ENCODE data around the gene DIAPH3. TPM values are rescaled to one million over a fixed set of nuclear protein-coding genes. Genes with fewer than 3 reads are reported as not detected.

The DIAPH3 gene
- total RNA-seq, 1 donor from 2014 or later = 0.15 TPM

GRCh38 chr13:60152904-60153303, 10.8 kb downstream of the DIAPH3 start:
- DNase-seq (ENCODE audit: low spot score) (no peak), ATAC-seq (no peak)

GRCh38 chr13:60152114-60152513, 11.6 kb downstream of the DIAPH3 start:
- no peak for DNase-seq (ENCODE audit: low spot score)
- no peak for ATAC-seq

DNA sequence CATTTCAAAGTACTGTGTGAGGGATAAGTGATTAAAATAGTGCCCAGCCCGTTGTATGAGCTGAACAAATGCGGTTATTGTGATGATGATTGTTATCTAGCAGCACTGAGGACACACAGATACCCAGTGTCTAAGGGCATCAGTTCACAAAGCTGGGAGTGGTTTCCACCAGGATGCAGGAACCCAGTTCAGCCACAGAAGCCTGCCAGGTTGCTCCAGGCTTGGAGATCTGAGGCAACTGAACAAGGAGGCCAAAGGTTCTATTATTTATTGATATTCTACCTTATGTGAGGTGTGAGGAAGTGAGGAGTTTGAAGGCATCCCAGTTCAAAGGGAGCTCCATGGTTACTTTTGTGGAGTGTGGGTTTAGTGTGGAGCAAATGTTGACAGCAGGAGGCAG, 13.2 kb downstream of the DIAPH3 start:
- DNase-seq (ENCODE audit: low spot score) (no peak), ATAC-seq (no peak)

DNA sequence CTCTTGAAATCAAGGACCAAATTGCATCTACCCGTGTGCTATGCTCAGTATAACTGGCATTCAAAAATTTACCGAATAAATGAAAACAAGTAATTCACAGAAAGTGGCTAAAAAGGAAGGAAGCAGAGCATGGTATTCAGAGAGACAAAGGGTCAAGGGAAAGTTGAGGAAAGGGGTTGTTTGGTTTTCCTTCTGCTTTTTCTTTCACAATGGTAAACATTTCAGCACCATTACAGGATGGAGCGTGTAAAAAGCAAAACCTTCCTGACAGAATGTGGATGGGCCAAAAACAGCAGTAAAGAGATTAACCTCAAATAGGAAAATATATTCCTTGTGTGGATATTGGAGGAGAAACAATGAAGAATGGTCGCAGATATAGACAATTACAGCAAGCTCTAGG, 14.8 kb downstream of the DIAPH3 start:
- ATAC-seq = no peak
- DNase-seq (ENCODE audit: low spot score) = no peak

DNA sequence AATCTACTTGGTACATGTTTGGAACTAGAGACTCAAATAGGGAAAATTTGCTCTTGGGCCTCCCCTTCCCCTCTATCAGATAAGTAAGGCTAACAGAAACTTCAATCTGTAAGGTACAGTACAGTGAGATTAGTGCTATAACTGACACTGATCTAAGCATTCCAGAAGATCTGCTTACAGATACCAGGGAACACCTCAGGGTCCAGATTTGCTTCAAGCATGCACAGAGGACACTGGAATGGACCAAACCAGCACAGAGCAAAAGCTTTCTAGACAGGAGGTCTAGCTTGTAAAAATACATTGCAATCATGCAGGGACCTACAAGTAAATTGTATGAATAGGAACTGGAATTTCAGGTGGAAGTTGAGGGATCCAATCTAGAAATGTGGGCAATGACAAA, 16.4 kb downstream of the DIAPH3 start:
- ATAC-seq (no peak), DNase-seq (ENCODE audit: low spot score) (no peak)

DNA sequence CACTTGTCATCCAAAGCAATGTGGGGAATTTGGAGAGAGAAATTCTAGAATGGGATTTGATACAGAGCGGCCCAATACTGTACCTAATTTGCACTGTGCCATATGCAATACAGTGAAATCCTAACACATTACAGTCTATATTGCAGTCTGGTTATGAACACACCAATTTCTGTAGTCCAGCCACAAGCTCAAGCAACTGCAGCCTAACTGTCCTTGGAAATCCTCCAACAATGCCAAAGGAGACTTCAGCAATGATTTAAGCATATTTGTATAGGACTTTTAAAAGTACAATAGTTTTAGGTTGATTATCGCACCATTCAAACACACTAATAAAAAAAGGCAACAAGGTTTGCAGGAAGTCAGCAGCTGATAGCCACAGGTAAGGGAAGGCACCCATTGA, 17.3 kb downstream of the DIAPH3 start:
- no peak for DNase-seq (ENCODE audit: low spot score)
- no peak for ATAC-seq

DNA sequence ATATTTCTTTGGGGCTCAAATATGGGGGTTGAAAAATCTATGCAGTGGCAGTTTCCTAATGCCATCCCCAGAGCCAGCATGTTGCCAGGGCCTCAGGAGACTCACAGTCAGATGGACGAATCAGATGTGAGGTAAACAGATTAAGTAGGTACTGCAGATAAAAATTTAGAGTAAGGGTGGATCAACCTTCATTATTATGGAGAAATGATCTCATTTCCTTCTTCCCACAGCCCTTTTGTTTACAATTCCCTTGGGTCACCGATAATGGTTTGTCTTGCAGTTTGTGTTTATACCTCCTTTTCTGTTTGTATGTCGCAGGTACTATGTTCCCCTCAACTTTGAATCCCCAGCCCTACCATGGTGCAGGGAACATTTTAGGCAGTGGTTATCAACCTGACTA, 20.0 kb downstream of the DIAPH3 start:
- no peak for DNase-seq (ENCODE audit: low spot score)
- no peak for ATAC-seq

DNA sequence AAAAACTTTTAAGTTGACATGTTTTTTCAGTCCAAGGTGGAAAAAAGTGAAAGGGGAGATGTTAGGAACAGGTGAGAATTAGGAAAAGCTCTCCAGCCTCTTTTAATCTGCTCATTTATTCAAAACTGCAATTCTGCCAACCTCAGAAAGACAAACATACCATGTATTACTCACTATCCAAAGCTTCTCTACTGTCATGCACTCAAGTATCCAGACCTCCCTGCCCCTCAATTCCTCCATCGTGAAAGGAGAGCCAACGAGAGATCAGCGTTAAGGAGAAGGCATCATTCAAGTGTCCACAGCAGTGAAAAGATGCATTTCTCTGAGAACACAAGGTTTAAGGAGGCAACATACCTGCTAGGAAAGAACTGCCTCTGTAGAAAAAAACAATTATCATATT, 24.5 kb downstream of the DIAPH3 start:
- no peak for DNase-seq (ENCODE audit: low spot score)
- no peak for ATAC-seq

- DNase-seq (ENCODE audit: low spot score) = no peak
- ATAC-seq = no peak
These were observed 25.1 kb downstream of the DIAPH3 start for GRCh38 chr13:60138674-60139073.

DNA sequence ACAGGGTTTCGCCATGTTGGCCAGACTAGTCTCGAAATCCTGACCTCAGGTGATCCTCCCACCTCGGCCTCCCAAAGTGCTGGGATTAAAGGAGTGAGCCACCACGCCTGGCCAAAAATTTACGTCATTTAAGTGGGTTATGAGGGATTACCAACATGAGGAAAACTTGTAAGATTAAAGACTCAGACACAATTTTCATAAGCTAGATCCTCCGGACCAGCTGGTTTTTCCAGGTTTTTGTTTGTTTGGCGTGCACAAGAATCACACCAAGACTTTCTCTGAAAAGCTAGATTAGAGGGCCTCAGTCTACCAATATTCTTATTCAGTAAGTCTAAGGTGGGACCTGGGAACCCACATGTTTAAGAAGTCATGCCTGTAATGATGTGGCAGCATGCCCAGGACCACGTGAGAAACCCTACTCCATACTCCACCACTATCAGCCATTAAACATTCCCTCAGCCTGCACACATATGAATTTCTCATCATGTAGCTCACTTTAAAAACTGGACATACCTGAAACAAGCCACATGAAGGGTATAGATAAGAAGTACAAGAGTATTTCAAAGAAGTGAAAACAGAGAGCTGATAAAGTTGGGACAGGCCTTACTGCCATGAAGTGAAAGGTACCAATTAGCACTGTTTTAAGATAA, 25.7 kb downstream of the DIAPH3 start:
- ATAC-seq = no peak
- no peak for DNase-seq (ENCODE audit: low spot score)

GRCh38 chr13:60135344-60135743, 28.4 kb downstream of the DIAPH3 start:
- DNase-seq (ENCODE audit: low spot score) (no peak), ATAC-seq (no peak)

DNA sequence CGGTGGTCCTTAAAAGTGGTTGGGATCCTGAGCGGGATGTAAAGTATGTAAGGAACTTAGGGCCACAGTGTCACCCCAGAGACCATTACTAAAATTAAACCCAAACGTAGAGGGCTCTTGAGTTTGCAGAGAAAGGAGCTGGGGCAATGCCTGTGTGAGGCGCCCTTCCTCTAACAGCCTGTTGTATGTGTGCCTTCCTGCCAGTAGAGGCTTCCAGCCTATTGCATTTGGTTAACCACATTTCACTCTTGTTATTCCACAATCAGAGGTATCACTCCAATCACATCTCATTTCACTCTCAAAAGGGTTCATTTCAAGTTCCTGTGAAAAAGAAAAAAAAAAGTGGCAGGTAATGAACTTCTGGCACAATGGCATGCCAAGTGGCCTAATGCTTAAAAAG, 29.4 kb downstream of the DIAPH3 start:
- DNase-seq (ENCODE audit: low spot score) = no peak
- no peak for ATAC-seq

DNA sequence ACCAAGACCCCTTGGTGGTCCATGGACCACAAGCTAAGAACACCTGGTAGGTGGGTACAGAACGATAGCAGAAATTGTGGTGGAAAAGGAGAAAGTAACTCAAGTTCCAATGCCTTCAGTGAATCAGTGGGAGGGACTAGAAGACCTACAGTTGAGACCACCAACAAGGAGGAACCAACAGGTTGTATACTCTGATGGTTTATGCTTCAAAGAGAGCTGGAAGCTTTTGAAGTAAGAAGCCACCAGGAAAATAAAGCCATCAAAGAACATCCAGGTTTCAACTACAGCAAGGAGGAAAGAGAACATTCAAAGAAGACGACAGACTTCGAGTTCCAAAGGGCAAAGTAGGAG, 42.4 kb downstream of the DIAPH3 start:
- DNase-seq (ENCODE audit: low spot score) (no peak), ATAC-seq (no peak)

DNA sequence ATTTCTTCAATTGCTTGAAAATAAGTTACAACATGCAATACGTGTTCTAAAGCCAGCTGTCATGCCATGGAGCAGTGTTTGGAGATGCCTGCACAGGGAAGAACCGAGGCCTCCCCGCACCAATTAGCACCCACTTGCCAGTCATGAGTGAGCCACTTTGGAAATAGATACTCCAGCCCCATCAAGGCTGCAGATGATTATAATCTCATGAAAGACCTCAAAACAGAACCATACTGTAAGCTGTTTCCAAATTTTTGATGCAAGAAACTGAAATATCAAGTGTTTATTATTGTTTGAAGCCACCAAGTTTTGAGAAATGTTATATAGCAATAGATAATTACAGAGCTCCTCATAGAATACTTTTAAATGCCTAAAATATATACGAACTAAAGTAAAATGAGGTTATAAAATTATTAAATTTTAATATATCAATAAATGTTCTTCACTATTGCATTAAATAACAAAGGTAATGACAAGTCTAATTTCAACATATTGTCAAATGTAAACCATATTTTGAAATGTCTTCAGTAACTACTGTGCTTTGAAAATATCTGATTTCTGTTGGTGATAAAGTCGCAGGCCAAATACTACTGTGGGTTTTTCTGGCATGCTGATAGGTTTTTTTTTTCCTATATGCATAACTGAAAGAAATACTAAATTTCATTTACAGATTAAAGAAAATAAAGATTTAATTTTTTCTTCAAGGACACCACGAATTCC, 43.0 kb downstream of the DIAPH3 start:
- ATAC-seq = no peak
- DNase-seq (ENCODE audit: low spot score) = no peak

- ATAC-seq (no peak), DNase-seq (ENCODE audit: low spot score) (no peak)
These were observed 44.9 kb downstream of the DIAPH3 start for GRCh38 chr13:60118696-60119400.

GRCh38 chr13:60114499-60115028, 49.2 kb downstream of the DIAPH3 start:
- DNase-seq (ENCODE audit: low spot score) (no peak), ATAC-seq (no peak)

- no peak for ATAC-seq
These were observed 51.0 kb downstream of the DIAPH3 start for GRCh38 chr13:60112771-60113170.

DNA sequence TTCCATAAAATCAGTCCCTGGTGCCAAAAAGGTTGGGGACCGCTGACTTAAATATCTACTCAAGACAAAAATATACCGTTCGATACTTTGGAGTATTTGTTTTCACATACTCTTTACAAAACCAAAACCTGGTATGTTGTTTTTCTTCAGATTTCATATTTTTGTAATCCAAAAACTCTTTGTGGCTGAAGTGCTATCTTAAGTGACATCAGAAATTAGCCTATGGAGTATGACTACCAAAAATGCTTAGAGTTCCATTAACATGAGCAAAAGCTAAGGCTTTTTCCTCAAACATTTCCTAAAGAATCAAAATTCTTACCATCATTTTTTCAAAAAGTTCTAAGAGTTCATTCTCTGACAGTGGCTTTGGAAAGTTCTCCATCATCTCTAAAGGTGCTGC, 52.0 kb downstream of the DIAPH3 start:
- no peak for DNase-seq (ENCODE audit: low spot score)
- ATAC-seq = no peak

More at GRCh38 chr13:60112771-60113170, 51.0 kb downstream of the DIAPH3 start:
- DNase-seq (ENCODE audit: low spot score) = no peak

DNA sequence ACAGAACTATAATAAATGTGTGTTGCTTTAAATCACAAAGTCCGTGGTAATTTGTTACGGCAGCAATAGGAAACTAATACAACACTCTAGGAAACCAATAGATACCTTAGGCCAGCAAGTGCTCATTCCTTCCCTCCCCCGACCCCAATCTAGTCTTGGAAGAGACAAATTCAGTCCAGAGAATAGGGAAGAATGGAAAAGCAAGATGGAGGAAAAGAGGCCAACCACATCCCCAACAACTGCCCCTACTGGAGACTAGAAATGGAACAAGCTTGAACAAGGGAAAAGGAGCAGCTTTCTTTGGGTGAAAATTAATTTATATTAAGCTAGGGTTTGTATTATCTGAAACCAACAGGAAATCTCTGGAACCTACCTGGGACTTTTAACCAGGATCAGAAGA, 54.4 kb downstream of the DIAPH3 start:
- ATAC-seq (no peak), DNase-seq (ENCODE audit: low spot score) (no peak)

DNA sequence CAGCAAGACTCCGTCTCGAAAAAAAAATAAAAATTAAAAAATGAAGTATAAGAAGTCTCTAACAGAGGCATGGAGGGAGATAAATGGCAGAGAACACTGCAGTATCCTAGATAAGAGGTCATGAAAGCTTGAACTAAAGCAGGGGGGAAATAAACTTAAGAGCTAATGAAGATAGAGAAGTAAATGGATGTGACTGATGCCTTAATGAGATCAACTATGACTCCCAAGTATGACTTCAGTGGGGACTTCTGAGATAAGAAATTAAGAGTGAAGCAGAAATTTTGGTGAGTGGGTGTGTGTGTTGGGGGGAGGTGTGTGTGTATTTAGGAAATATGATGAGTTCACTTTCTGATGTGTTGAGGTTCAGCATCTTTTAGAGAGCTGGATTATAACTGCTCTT, 55.1 kb downstream of the DIAPH3 start:
- DNase-seq (ENCODE audit: low spot score) (no peak), ATAC-seq (no peak)

GRCh38 chr13:60099631-60100420, 63.9 kb downstream of the DIAPH3 start:
- DNase-seq (ENCODE audit: low spot score) (no peak), ATAC-seq (no peak)
